ENCODE data around the gene CNTFR.

The CNTFR gene

GRCh38 chr9:34590381-34591247 lies 1.1 kb upstream of the CNTFR start:
- DNase-seq (ENCODE audit: low read depth in 2 of 2): no peak

GRCh38 chr9:34588671-34589635 lies 571 bp downstream of the CNTFR start:
- no peak for DNase-seq (ENCODE audit: low read depth in 2 of 2)

GRCh38 chr9:34587271-34587670 lies 2.3 kb downstream of the CNTFR start:
- no peak for DNase-seq (ENCODE audit: low read depth in 2 of 2)

GRCh38 chr9:34585946-34586669 lies 3.4 kb downstream of the CNTFR start:
- DNase-seq (ENCODE audit: low read depth in 2 of 2): no peak

- no peak for DNase-seq (ENCODE audit: low read depth in 2 of 2)
These were observed 4.6 kb downstream of the CNTFR start for GRCh38 chr9:34584970-34585369.

- DNase-seq (ENCODE audit: low read depth in 2 of 2): no peak
These were observed 6.7 kb downstream of the CNTFR start for GRCh38 chr9:34582787-34583186.

GRCh38 chr9:34581318-34581717 lies 8.2 kb downstream of the CNTFR start:
- DNase-seq (ENCODE audit: low read depth in 2 of 2): no peak

- DNase-seq (ENCODE audit: low read depth in 2 of 2): no peak
These were observed 9.2 kb downstream of the CNTFR start for GRCh38 chr9:34580358-34580757.

GRCh38 chr9:34579808-34580163 lies 9.7 kb downstream of the CNTFR start:
- no peak for DNase-seq (ENCODE audit: low read depth in 2 of 2)

GRCh38 chr9:34579104-34579807 lies 10.3 kb downstream of the CNTFR start:
- no peak for DNase-seq (ENCODE audit: low read depth in 2 of 2)

GRCh38 chr9:34578241-34579103 lies 11.1 kb downstream of the CNTFR start:
- DNase-seq (ENCODE audit: low read depth in 2 of 2): peak; percentile 33 to 42

- DNase-seq (ENCODE audit: low read depth in 2 of 2): no peak
These were observed 11.9 kb downstream of the CNTFR start for GRCh38 chr9:34577400-34578240.

- no peak for DNase-seq (ENCODE audit: low read depth in 2 of 2)
These were observed 12.7 kb downstream of the CNTFR start for GRCh38 chr9:34576597-34577399.

- no peak for DNase-seq (ENCODE audit: low read depth in 2 of 2)
These were observed 13.5 kb downstream of the CNTFR start for GRCh38 chr9:34575862-34576596.

- no peak for DNase-seq (ENCODE audit: low read depth in 2 of 2)
These were observed 14.3 kb downstream of the CNTFR start for GRCh38 chr9:34575241-34575640.

- no peak for DNase-seq (ENCODE audit: low read depth in 2 of 2)
These were observed 15.0 kb downstream of the CNTFR start for GRCh38 chr9:34574571-34574970.

- no peak for DNase-seq (ENCODE audit: low read depth in 2 of 2)
These were observed 15.8 kb downstream of the CNTFR start for GRCh38 chr9:34573599-34574325.

Data from fibroblast of skin of left biceps (primary cell).